ENCODE results near the gene ACOXL.
A peak's percentile ranks its signal among the peaks of the same experiment; 100 is the strongest.

Gene ACOXL

DNA sequence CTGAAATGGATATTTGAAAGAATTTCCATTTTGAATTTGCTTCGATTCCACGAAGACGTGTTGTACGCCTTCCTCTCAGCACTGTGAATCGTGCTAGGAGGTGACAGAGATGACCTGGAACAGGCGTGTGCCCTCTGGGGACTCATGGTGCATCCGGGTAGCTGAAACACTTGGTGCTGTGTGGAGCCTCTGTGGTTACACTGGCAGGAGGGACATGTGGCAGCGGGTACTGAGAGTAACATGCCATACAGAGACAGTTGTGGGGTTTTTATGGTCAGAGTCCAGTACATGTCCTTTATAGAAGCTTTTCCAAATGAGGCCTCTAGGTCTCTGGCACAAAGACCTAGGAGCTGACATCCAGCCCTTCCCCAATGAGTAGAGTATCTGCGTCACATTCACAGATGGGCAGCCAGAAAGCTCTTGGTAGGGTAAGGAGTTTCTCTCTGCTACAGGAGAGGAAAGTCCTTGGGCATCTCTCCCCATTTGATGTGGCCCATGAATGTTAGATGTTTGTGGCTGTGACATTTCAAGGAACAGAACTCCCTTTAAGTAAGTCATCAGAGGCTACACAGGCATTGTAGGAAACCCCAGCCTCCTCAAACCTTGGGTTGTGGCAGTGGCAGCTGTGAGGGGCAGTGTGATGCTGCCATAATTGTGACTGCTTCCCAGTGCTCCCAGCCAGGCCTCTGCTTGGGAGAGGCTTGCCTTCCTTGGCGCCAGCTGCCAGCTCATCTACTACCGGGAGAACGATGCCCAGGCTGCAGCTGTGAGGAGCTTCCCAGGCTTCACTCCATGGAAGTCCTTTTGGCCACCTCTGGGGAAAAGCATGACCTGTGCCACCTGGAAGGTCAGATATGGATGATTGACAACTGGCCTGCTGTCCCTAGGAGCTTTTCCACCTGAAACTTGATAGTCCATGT, 80.6 kb downstream of the ACOXL start:
- peaks cover 23% of the 10 kb centered on the region for H3K27me3 Mint-ChIP-seq
- H3K4me1 Mint-ChIP-seq = peaks cover 11% of the 10 kb centered on the region
- H3K36me3 Mint-ChIP-seq = no peaks in the 10 kb centered on the region
- H3K9me3 Mint-ChIP-seq = peaks cover 4% of the 10 kb centered on the region
- no peak overlapping the region for H3K27ac Mint-ChIP-seq
- no peak overlapping the region for H3K4me3 Mint-ChIP-seq
- ATAC-seq = no peak

DNA sequence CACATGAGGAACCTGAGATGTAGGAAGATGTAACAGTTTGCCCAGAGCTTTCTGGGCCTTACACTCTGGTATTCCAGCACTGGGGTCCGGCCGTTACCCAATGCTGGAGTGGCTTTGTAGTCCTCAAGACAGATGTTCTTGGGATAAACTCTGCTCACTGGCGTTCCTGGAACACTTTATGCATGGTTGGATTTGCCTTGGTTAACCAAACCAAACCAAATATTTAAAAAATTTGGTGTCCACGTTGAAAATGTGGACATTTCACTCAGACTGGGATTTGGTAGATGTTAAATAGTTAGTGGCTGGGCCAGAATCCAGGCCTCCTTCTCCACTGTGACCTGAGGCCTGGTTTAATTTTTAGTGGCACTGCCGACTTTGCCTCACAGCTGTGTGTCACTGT, 81.5 kb downstream of the ACOXL start:
- peaks cover 15% of the 10 kb centered on the region for H3K4me1 Mint-ChIP-seq
- no peak for ATAC-seq
- no peaks in the 10 kb centered on the region for H3K36me3 Mint-ChIP-seq
- H3K4me3 Mint-ChIP-seq = no peak overlapping the region
- peaks cover 4% of the 10 kb centered on the region for H3K9me3 Mint-ChIP-seq
- no peak overlapping the region for H3K27ac Mint-ChIP-seq
- H3K27me3 Mint-ChIP-seq = peaks cover 15% of the 10 kb centered on the region

DNA sequence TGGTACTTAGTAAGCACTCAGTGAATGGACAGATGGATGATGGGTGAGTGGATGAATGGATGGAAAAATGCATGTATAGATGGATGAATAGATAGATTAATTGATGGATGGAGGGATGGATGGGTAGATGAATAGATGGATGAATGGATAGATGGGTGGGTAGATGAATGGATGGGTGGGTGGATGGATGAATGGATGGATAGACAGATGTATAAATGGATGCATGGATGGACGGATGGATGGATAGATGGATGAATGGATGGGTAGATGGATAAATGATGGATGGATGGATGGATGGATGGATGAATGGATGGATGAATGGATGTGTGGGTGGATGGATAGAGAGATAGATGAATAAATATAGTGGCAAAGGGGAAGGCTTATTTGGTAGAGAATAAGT, 83.6 kb downstream of the ACOXL start:
- Mint-ChIP-seq H3K4me1 (peaks cover 34% of the 10 kb centered on the region), H3K27me3 (no peaks in the 10 kb centered on the region), H3K27ac (no peak overlapping the region), H3K9me3 (peaks cover 4% of the 10 kb centered on the region), H3K36me3 (no peaks in the 10 kb centered on the region), H3K4me3 (no peak overlapping the region)
- ATAC-seq = no peak

DNA sequence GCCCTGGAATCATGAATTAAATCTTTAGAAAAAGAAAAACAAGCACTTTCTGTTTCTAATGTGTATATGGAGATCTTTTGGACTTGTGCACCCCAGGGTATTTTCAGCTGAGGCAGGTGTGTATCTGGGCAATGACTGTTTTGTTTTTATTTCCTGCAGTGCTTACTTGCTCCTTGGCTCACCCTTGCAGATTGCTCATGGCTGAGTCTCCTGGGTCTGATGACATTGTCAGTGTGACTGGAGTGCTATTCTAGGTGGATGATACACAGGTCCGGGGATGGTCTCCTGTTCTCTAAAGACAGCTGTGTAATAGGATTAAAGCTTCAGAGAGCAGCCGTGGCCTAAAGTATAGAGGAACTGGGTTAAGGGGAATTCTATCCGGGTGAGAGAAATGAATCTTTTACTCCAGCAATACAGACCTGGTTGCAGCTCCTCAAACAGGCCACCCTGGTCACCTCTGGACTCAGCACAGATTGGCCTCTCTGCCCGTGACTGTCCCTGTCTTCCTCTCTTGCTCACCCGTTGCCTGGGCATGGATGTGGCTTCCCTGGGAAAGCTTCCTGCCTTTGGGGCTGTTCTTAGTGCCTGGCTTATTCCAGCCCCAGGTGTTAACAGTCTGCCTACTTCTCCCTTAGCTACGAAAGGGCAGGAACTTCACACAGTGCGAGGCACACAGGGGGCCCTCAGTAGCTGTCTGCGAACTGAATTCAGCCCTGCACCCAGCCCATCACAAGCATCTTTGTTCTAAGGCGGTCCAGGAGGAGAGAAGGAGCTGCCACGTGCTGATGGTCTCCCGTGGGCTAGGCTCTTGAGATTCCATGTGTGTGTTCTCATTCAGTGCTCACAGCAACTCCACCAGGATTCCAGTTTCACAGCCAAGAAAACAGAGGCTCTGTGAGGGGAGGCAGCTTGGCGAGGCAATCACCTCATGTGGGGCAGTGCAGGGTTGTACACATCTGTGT, 84.3 kb downstream of the ACOXL start:
- no peaks in the 10 kb centered on the region for H3K36me3 Mint-ChIP-seq
- ATAC-seq = peak; percentile 42
- H3K4me1 Mint-ChIP-seq = peaks cover 31% of the 10 kb centered on the region
- no peaks in the 10 kb centered on the region for H3K27me3 Mint-ChIP-seq
- H3K27ac Mint-ChIP-seq = no peak overlapping the region
- peaks cover 4% of the 10 kb centered on the region for H3K9me3 Mint-ChIP-seq
- no peak overlapping the region for H3K4me3 Mint-ChIP-seq

DNA sequence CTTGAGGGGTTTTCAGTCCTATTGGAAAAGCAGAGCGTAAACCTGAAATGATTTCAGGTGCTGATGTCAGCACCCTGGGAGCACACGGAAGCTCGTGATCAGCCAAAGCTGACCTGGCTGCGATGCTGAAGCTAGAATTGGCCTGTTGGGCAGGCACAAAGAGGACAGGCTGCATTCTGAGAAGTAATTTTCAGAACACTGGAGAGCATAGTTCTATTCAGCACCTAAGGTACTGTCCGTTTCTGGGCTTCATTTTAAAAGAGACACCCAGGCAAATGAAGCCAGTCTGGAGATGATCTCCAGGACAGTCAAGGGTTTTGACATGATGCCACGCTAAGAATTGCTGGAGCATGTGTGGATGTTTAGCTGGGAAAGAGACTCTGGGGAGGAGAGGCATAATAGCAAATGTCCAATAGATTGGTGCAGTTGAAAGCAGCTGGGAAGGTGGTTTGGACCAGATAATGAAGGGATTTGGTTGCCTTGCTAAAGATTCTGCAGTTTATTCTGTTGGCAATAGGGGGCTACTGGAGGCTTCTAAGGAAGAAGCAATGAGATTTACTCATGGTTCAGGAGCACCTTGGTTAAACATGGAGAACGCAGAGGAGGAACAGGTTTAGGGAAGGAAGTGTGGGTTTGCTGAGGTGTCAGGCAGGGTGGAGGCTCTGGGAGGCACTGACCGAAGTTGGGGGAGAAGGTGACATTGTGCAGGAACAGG, 86.6 kb downstream of the ACOXL start:
- H3K9me3 Mint-ChIP-seq = peaks cover 4% of the 10 kb centered on the region
- H3K27ac Mint-ChIP-seq = no peak overlapping the region
- H3K27me3 Mint-ChIP-seq = no peaks in the 10 kb centered on the region
- H3K36me3 Mint-ChIP-seq = no peaks in the 10 kb centered on the region
- peaks cover 26% of the 10 kb centered on the region for H3K4me1 Mint-ChIP-seq
- no peak for ATAC-seq
- H3K4me3 Mint-ChIP-seq = no peak overlapping the region

DNA sequence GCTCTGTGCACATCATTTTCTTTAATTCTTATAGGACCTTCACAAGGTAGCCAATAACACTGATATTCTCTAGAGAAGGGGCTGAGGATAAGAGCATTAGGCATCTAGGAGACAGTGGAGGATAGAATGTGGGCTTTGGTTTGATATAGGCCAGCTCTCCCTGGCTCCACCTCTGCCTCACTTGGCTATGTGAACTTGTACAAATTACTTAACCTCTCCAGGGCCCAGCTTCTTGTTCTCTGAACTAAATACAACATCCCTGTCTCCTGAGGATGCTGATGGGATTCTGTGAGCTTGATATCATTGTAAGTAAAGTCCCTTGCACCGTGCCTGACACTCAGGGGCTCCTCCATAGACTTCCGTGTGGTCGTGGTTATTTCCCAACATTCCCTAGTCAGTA, 87.3 kb downstream of the ACOXL start:
- peaks cover 7% of the 10 kb centered on the region for H3K27me3 Mint-ChIP-seq
- peaks cover 26% of the 10 kb centered on the region for H3K4me1 Mint-ChIP-seq
- no peak overlapping the region for H3K4me3 Mint-ChIP-seq
- H3K36me3 Mint-ChIP-seq = no peaks in the 10 kb centered on the region
- peak; percentile 52 for ATAC-seq
- H3K27ac Mint-ChIP-seq = peak overlapping the region; percentile 7
- H3K9me3 Mint-ChIP-seq = peaks cover 4% of the 10 kb centered on the region

DNA sequence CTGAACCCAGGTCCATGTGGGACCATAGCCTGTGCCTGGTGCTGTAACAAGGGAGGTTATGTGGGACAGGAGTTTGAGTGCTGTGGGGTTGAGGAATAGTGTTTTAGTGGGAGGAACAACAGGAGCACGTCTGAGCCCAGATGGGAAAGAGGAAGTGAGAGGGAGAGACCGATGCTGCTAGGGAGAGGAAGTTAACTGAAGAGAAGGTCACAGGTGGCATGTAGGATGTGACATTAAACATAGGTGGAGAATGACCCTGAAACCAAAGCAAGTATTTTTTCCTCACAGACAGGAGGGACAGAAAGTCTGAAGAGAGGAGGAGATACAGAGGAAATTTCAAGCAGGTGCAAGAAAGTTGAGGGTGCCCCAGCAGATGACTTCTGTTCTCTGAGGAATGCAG, 87.8 kb downstream of the ACOXL start:
- Mint-ChIP-seq H3K36me3 (peaks cover 2% of the 10 kb centered on the region), H3K27me3 (peaks cover 11% of the 10 kb centered on the region), H3K27ac (peak overlapping the region; percentile 7), H3K4me1 (peaks cover 26% of the 10 kb centered on the region), H3K4me3 (peak overlapping the region; percentile 17), H3K9me3 (peaks cover 6% of the 10 kb centered on the region)
- ATAC-seq = peak; percentile 75

DNA sequence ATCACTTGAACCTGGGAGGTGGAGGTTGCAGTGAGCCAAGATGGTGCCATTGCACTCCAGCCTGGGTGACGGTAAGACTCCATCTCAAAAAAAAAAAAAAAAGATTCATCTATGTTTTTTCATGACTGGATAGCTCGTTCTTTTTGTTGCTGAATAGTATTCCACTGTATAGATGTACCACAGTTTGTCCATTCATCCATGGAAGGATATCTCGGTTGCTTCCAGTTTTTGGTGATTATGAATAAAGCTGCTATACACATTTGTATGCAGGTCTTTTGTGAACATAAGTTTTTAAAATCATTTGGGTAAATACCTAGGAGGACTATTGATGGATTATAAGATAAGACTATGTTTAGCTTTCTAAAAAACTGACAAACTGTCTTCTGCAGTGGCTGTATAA, 90.8 kb downstream of the ACOXL start:
- Mint-ChIP-seq H3K4me1 (peaks cover 26% of the 10 kb centered on the region), H3K4me3 (no peak overlapping the region), H3K27me3 (peaks cover 24% of the 10 kb centered on the region), H3K9me3 (peaks cover 4% of the 10 kb centered on the region), H3K27ac (no peak overlapping the region), H3K36me3 (peaks cover 6% of the 10 kb centered on the region)
- ATAC-seq = no peak

DNA sequence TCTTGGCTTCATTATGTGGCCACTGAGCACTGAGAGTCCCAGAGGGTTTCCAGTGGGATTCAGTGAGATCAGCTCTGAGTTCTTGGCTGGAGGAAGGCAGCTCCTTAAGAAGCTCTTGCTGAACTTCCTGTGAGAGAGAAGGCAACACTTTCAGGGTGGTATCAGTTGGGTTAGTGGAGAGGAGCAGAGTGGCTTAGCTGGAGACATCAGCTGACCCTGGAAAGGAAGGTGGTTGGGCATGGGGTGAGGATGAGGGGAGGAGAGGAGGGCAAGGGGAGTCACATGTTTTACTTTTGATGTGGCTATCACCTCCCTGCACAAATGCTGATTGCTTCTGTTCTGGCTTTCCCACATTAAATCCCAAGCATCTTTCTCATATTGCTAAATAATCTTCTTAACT, 95.1 kb downstream of the ACOXL start:
- Mint-ChIP-seq H3K36me3 (peaks cover 6% of the 10 kb centered on the region), H3K9me3 (peaks cover 4% of the 10 kb centered on the region), H3K27ac (no peak overlapping the region), H3K27me3 (peaks cover 49% of the 10 kb centered on the region), H3K4me1 (no peaks in the 10 kb centered on the region), H3K4me3 (no peak overlapping the region)
- no peak for ATAC-seq

DNA sequence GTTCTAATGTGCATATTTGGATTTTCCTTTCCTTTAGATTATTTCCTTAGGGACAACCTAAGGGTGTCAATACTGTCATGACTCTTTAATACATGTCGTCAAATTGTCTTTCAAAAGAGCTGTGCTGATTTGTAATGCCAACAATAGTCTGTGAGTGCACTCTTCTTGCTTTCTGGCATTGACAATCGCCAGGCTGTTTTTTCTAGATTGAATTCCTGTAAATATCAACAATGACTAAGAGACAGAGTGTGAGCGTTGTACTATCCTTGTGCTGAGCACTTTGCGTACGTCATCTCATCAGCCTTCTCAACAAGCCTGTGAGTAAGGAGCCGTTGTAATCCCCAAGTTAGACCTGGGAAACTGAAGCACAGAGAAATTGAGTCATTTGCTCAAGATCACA, 96.0 kb downstream of the ACOXL start:
- no peaks in the 10 kb centered on the region for H3K4me1 Mint-ChIP-seq
- H3K4me3 Mint-ChIP-seq = no peak overlapping the region
- H3K36me3 Mint-ChIP-seq = peaks cover 6% of the 10 kb centered on the region
- peaks cover 54% of the 10 kb centered on the region for H3K27me3 Mint-ChIP-seq
- H3K9me3 Mint-ChIP-seq = peaks cover 4% of the 10 kb centered on the region
- H3K27ac Mint-ChIP-seq = no peak overlapping the region
- no peak for ATAC-seq

DNA sequence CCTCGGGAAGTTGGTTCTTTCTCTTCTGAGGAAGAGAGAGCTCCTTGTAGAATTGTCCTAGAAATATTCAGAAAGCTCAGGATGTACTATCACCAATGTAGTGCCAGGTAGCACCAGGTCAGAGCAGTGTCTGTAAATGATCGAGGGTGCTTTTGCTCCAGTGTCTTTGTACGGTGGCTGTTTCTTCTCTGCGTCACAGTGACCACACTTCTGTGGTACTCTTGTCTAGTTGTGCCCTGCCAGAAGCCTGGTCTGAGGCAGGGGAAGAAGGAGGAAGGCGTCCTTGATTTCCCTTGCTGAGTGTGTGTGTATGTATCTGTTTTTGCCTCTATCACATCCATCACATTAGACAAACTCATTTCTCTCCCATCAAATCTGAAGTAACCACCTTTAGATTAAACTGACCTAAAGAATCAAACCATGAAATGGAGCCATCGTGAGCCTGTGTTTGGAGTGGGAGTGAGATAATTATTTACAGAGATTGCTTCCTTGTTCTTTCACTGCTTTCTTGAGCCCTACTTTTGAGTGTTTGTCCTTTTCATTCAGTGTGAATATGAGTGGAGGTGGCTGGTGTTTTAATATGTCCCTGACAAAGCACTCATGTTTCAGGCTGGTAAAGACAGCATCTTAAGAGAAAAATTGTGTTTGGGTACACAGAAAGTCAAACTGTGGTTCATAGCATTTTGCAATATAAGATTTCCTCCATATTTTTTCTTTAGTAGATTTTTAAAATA, 97.2 kb downstream of the ACOXL start:
- Mint-ChIP-seq H3K4me3 (no peak overlapping the region), H3K27ac (no peak overlapping the region), H3K4me1 (peaks cover 7% of the 10 kb centered on the region), H3K9me3 (peaks cover 4% of the 10 kb centered on the region), H3K27me3 (peaks cover 56% of the 10 kb centered on the region), H3K36me3 (peaks cover 6% of the 10 kb centered on the region)
- ATAC-seq = no peak

DNA sequence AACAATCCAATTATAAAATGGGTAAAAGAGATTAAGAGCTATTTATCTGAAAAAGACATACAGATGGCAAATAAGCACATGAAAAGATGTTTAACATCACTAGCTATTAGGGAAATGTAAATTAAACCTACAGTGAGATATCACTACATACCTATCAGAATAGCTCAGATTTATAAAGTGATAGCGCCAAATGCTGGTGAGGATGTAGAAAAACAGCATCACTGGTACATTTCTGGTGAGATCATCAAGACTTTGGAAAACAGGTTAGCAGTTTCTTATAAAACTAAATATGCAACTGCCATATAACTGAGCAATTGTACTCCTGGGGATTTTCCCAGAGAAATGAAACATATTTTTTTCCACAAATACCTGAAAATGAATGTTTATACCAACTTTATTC, 100.4 kb downstream of the ACOXL start:
- no peak for ATAC-seq
- Mint-ChIP-seq H3K27me3 (peaks cover 37% of the 10 kb centered on the region), H3K36me3 (no peaks in the 10 kb centered on the region), H3K4me1 (peaks cover 7% of the 10 kb centered on the region), H3K4me3 (no peak overlapping the region), H3K9me3 (no peaks in the 10 kb centered on the region), H3K27ac (no peak overlapping the region)

DNA sequence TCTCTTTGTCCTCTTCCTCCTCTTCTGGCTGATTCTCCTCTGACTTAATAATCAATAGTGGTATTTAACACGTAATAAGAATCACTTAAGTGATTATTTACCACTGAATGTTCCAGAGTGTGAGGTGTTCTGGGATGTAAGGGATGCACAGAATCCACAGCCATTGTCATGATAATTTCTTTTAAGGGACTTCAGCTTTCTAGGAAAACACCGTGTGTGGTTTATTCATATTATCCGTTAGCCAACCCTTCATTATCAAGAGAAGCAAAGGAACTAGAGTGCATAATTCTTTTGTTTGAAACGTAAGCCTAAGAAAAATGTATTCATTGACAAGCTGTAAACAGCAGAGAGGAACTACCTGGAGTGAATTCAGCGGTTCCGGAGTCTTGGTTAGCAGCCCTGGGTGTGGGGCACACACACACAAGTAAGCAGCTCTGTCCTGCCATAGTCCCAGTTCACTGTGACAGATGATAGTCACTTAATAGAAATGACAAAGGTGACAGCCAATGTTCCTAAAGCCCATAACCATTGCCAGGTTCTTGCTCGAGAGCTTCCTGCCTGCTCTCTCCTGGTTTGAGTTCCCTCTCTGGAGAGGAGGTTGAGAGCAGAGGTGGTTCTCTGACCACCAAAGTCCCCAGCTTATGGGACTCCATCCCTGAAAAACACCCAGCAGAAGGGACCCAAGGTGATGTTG, 101.9 kb downstream of the ACOXL start:
- no peak for ATAC-seq
- H3K4me1 Mint-ChIP-seq = peaks cover 7% of the 10 kb centered on the region
- H3K4me3 Mint-ChIP-seq = no peak overlapping the region
- peaks cover 30% of the 10 kb centered on the region for H3K27me3 Mint-ChIP-seq
- H3K27ac Mint-ChIP-seq = no peak overlapping the region
- H3K9me3 Mint-ChIP-seq = no peaks in the 10 kb centered on the region
- H3K36me3 Mint-ChIP-seq = no peaks in the 10 kb centered on the region

DNA sequence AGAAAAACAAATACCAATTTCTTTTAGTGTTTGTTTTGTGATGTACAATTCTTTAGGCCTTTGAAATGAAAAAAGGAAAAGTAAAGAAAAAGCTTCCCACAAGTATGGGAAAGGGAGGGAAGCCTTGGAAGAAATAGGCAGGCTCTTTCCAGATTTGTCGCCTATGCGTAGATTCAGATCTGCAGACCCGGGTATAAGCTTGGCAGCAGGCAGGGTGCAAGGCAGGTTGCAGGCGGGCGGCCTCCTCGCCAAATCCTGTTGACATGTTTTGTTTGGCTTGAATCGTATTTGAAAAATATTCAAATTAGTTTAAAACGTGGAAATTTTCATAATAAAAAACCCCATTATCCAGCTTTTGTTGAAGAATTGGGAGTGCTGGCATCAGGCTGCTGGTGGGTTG, 104.3 kb downstream of the ACOXL start:
- H3K4me3 Mint-ChIP-seq = no peak overlapping the region
- H3K9me3 Mint-ChIP-seq = no peaks in the 10 kb centered on the region
- no peaks in the 10 kb centered on the region for H3K36me3 Mint-ChIP-seq
- ATAC-seq = no peak
- H3K27ac Mint-ChIP-seq = no peak overlapping the region
- peaks cover 12% of the 10 kb centered on the region for H3K27me3 Mint-ChIP-seq
- H3K4me1 Mint-ChIP-seq = peaks cover 7% of the 10 kb centered on the region
